Liver (tissue), 9 donors: ENCODE results near the gene HIVEP3. TPM values are rescaled to one million over a fixed set of nuclear protein-coding genes. Genes with fewer than 3 reads are reported as not detected.

ENCODE experiments used
- DNase-seq: peaks from one replicate; pipeline ENCODE4 v3.0.0-alpha.2; 2017; ENCODE audit warnings: low spot score
- H3K27ac ChIP-seq, 2 donors: one replicate each; pipeline ENCODE4 v1.7.0; 2013; ENCODE audit warnings: inconsistent platforms in 2 of 2, low read length in 2 of 2, control low read depth in 1 of 2, low read depth in 1 of 2, mild to moderate bottlenecking in 1 of 2
- H3K27me3 ChIP-seq, 4 donors: one replicate each; pipeline versions ENCODE4 v1.6.1 to v1.7.0; 2013; ENCODE audit warnings: low read length in 3 of 4, inconsistent platforms in 1 of 4, mild to moderate bottlenecking in 1 of 4, moderate library complexity in 1 of 4; ENCODE audit not compliant: control insufficient read depth in 4 of 4, insufficient read depth in 4 of 4
- H3K36me3 ChIP-seq, 4 donors: one replicate each; pipeline versions ENCODE4 v1.6.1 to v1.7.0; 2013; ENCODE audit warnings: low read length in 3 of 4, mild to moderate bottlenecking in 3 of 4, low read depth in 1 of 4, moderate library complexity in 1 of 4; ENCODE audit not compliant: control insufficient read depth in 4 of 4, insufficient read depth in 3 of 4
- H3K4me1 ChIP-seq, 4 donors: one replicate each; pipeline versions ENCODE4 v1.6.1 to v1.7.0; 2013; ENCODE audit warnings: low read length in 3 of 4, mild to moderate bottlenecking in 3 of 4, moderate library complexity in 1 of 4; ENCODE audit not compliant: control insufficient read depth in 4 of 4, insufficient read depth in 4 of 4
- H3K4me3 ChIP-seq, 3 donors: one replicate each; pipeline versions ENCODE4 v1.6.1 to v1.7.0; 2013; ENCODE audit warnings: low read length in 3 of 3, control low read depth in 1 of 3, low read depth in 1 of 3, mild to moderate bottlenecking in 1 of 3
- H3K9ac ChIP-seq, 2 donors: one replicate each; pipeline ENCODE4 v1.7.0; 2013; ENCODE audit warnings: low read length in 2 of 2, mild to moderate bottlenecking in 2 of 2, moderate library complexity in 2 of 2, control low read depth in 1 of 2, low read depth in 1 of 2
- H3K9me3 ChIP-seq, 4 donors: one replicate each; pipeline versions ENCODE4 v1.6.1 to v1.7.0; 2013; ENCODE audit warnings: low read length in 3 of 4; ENCODE audit not compliant: control insufficient read depth in 4 of 4
- ATF3 ChIP-seq: IDR thresholded peaks from 2 replicates; pipeline ENCODE4 v1.6.1; 2016; ENCODE audit warnings: antibody characterized with exemption
- CTCF ChIP-seq: fragments of 150-350 bp; IDR thresholded peaks from 2 replicates; pipeline ENCODE4 v1.5.1; 2017; ENCODE audit warnings: improper control_type of control experiment, low read depth, low read length; ENCODE audit not compliant: missing input control
- EGR1 ChIP-seq, 2 donors: IDR thresholded peaks; 2 replicates each; pipeline ENCODE4 v1.6.1; 2016 to 2018; ENCODE audit warnings: antibody characterized with exemption in 2 of 2, low read depth in 2 of 2
- FOXA1 ChIP-seq: IDR thresholded peaks from 2 replicates; pipeline ENCODE4 v1.6.1; 2016; ENCODE audit warnings: antibody characterized with exemption
- HNF4A ChIP-seq, 2 donors: conservative IDR thresholded peaks; 2 replicates each; pipeline ENCODE4 v1.6.1; 2016; ENCODE audit warnings: antibody characterized with exemption in 2 of 2, mild to moderate bottlenecking in 2 of 2
- MAX ChIP-seq: IDR thresholded peaks from 2 replicates; pipeline ENCODE4 v1.6.1; 2016; ENCODE audit warnings: antibody characterized with exemption
- NR2F2 ChIP-seq: IDR thresholded peaks from 2 replicates; pipeline ENCODE4 v1.6.1; 2016; ENCODE audit warnings: antibody characterized with exemption
- RAD21 ChIP-seq, 2 donors: IDR thresholded peaks; 2 replicates each; pipeline ENCODE4 v1.6.1; 2016; ENCODE audit warnings: antibody characterized with exemption in 2 of 2, mild to moderate bottlenecking in 2 of 2
- RXRA ChIP-seq, 2 donors: IDR thresholded peaks; 2 replicates each; pipeline ENCODE4 v1.6.1; 2017 to 2018; ENCODE audit warnings: antibody characterized with exemption in 2 of 2, mild to moderate bottlenecking in 1 of 2
- TAF1 ChIP-seq: conservative IDR thresholded peaks from 2 replicates; pipeline ENCODE4 v1.6.1; 2016; ENCODE audit warnings: antibody characterized with exemption, mild to moderate bottlenecking
- ZBTB33 ChIP-seq: IDR thresholded peaks from 2 replicates; pipeline ENCODE4 v1.6.1; 2016; ENCODE audit warnings: antibody characterized with exemption
- WGBS: extraction: QIAGEN DNeasy Blood & Tissue Kit; methylation state at CpG from one replicate; pipeline ENCODE4 v1.1.7; 2013; 5-methylcytosine and 5-hydroxymethylcytosine counted together
- polyA plus RNA-seq, 2 donors: library from polyadenylated mRNA; stranded (reverse) in 1 of 2; unstranded in 1 of 2; fragments of 200-250 nt in 1 of 2; fragments of >200 nt in 1 of 2; fragmentation: Nextera tagmentation in 1 of 2; extraction: Ambion mirVana in 1 of 2; gene quantifications; one replicate each; pipeline versions ENCODE4 v1.2.1 to v1.2.3, GENCODE V29; 2013 to 2015
- total RNA-seq, 2 donors: library from RNA; depleted of rRNA; stranded (reverse); fragments of >200 nt; gene quantifications; one replicate each; pipeline ENCODE4 v1.2.3, GENCODE V29; 2014
- donor health status: healthy.
- donor health status: healthy.
- donor health status: healthy.
- donor health status: healthy.
- donor health status: healthy.

HIVEP3 gene
- 1 to 10 TPM in 1 of 2 donors, under 1 TPM in 1; 0.93 to 1.6 TPM for total RNA-seq
- polyA plus RNA-seq, result 1 to 10 TPM; 1.4 to 1.5 TPM

- DNase-seq, result no peak
- 9% methylated on average over 15 of the region's 15 CpGs for WGBS
- peaks cover 5 to 21% (median 18%) of the 10 kb centered on the region in 4 donors for H3K4me1 ChIP-seq
- no peaks in the 10 kb centered on the region for H3K9me3 ChIP-seq
- H3K27me3 ChIP-seq, result no peaks in the 10 kb centered on the region
- TF ChIP-seq CTCF (peak; percentile 27), EGR1 (IDR thresholded peaks at IDR 0.05; ENCODE audit: low read depth in 2 of 2) (no peak), MAX (peak; percentile 19), TAF1 (no peak), RAD21 (IDR thresholded peaks at IDR 0.05) (peak in 1 of 2 donors; percentile 58)
- no peaks in the 10 kb centered on the region for H3K36me3 ChIP-seq
- peak within 1 kb of the TSS; percentile 10 to 63 for H3K27ac ChIP-seq
- peak within 1 kb of the TSS; percentile 51 to 83 (median 73) for H3K4me3 ChIP-seq
- H3K9ac ChIP-seq, result peak within 1 kb of the TSS; percentile 32 to 63
Observed at GRCh38 chr1:41918450-41919043, at the start of gene HIVEP3. HIVEP3 (minus strand) TSS chr1:41918922.

GRCh38 chr1:41964400-41964799 lies 45.7 kb upstream of the HIVEP3 start:
- no peaks in the 10 kb centered on the region for H3K9me3 ChIP-seq
- no peak overlapping the region for H3K27ac ChIP-seq
- no peaks in the 10 kb centered on the region for H3K36me3 ChIP-seq
- no peaks in the 10 kb centered on the region for H3K27me3 ChIP-seq
- no peak overlapping the region for H3K4me3 ChIP-seq
- no peak overlapping the region for H3K9ac ChIP-seq
- WGBS, result 95% methylated on average over 3 of the region's 3 CpGs
- no peaks in the 10 kb centered on the region for H3K4me1 ChIP-seq
- TF ChIP-seq EGR1 (IDR thresholded peaks at IDR 0.05; ENCODE audit: low read depth in 2 of 2) (no peak), NR2F2 (no peak), MAX (no peak), FOXA1 (no peak)
- no peak for DNase-seq

- Histone ChIP-seq H3K27me3 (no peaks in the 10 kb centered on the region), H3K4me3 (no peak overlapping the region), H3K36me3 (no peaks in the 10 kb centered on the region), H3K9ac (no peak overlapping the region), H3K27ac (no peak overlapping the region), H3K9me3 (no peaks in the 10 kb centered on the region), H3K4me1 (no peaks in the 10 kb centered on the region)
- DNase-seq, result no peak
- 86% methylated on average over 6 of the region's 6 CpGs for WGBS
- TF ChIP-seq CTCF, result no peak
- TF ChIP-seq RXRA (IDR thresholded peaks at IDR 0.05), result no peak
- no peak for TF ChIP-seq HNF4A (conservative IDR thresholded peaks at IDR 0.05)
- TF ChIP-seq ATF3, result no peak
- no peak for TF ChIP-seq ZBTB33
Observed at GRCh38 chr1:41963636-41964035, 44.9 kb upstream of the HIVEP3 start.
